NAMALWA (cell line): Measurements from ENCODE around the gene SYK.
A peak's percentile ranks its signal among the peaks of the same experiment; 100 is the strongest.

Experiments
- DNase-seq: peaks from one replicate; pipeline ENCODE4 v3.0.0-alpha.2; 2015; ENCODE audit warnings: low spot score

SYK gene

GRCh38 chr9:90851444-90851843 is 49.8 kb downstream of the SYK start:
- no peak for DNase-seq

DNA sequence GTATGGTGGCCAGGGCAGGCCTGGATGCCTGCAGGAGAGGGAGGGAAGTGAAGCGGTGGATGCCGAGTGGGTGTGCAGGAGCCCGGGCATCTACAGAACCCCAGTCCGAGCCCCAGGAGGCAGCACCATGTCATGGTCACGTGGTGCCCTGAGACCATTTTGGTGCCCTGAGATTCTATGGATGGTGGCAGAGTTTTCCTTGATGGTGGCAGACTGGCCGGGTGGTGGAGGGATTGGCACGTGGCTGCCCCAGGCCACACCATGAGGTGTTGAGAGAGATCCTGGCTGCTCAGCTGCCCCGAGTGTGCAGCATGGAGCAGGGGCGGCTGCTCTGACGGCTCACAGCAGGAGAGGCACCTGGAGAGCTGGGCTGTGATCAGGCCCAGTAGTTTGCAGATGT is 52.3 kb downstream of the SYK start:
- no peak for DNase-seq

DNA sequence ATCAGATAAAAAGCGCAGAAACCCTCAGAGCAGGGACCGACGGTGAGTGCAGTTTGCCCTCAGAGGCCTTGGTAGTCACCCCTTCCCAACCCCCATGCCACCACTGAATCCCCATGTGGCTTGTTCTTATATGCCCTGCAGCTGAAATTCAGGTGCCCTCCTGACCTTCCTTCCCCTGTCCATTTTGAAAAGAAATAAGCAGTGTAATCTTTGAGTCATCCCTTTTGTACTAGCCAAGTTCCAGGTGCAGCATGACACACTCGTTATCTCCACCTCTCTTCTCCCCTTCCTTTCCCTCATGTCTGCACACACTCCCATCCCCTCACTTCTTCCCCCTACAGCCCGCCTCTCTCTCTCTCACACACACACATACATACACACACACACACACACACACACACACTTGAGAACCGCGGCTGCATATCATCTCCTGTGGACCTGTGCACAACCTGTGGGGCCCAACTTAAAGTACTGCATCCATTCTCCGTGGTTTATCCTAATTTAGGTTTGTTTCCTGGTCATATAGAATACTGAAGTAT is 53.1 kb downstream of the SYK start:
- no peak for DNase-seq

DNA sequence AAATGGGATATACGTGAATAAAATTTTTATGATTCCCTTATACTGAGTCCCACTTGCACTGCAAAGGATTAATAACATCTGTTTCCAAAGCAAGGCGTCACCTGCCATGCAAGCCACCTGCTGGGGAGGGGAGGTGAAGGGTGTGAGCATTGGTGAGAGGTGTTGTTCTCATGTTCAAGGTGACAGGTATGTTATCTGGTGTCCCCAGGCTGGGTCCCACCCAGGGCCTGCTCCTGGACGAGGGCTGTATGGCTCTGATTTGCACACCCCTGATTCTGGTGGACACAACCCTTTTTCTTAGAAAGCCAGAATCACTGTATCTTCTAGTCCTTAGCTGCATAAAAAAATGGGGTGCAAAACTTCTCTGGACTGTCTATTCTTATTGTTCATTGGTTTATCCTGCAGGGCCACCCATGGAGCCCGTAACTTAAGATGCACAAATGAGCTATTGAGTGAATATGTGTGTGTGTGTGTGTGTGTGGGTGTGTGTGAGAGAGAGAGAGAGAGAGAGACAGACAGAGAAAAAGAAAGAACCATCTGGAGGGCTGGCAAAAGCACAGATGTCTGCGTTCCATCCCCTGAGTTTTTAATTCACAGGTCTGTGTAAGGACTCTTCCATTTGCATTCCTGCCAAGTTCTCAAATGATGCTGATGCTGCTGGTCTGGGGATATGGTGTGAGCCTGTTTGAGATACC is 53.7 kb downstream of the SYK start:
- no peak for DNase-seq

DNA sequence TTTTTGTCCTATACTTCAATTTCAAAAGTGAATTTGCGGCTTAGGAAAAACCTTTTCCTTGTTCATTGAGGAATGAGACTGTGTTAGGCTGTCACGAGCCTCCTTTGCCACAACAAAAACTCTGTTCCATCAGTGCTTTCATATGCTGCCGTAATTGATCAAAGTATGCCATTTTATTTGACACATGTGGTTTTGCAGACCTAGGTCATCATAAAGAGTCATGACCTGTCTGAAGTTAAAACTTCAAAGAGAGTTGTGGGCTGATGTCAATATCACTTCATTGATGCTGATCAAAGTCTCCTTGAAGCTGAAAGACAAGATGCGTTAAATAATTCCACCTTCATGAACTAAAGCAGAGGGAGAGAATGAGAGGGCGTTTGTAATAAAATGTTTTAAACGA is 55.5 kb downstream of the SYK start:
- no peak for DNase-seq

- DNase-seq = no peak
Observed at GRCh38 chr9:90857855-90858254, 56.2 kb downstream of the SYK start.

- DNase-seq = no peak
Observed at GRCh38 chr9:90858457-90858901, 56.9 kb downstream of the SYK start.

DNA sequence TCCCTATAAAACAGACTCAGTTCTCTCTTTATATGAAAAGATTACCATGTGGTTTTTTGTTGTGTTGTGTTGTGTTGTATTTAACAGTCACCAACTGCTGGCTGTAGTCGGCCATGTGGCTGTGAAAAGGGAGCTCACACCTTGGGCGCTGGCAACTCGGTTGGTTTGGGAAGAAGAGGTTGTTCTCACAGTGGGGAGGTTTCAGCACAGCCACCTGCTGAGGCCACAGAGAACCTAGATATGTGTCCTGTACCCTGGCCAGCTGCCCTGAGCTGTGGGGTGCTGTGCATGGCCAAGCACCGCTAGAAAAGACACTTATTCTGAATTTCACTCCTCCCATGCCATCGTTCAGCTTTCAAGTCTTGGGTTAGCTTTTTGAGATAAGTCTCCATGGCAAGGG is 58.8 kb downstream of the SYK start:
- DNase-seq = no peak

GRCh38 chr9:90860826-90861225 is 59.2 kb downstream of the SYK start:
- DNase-seq = no peak

- DNase-seq = no peak
Observed at GRCh38 chr9:90861380-90861779, 59.8 kb downstream of the SYK start.

DNA sequence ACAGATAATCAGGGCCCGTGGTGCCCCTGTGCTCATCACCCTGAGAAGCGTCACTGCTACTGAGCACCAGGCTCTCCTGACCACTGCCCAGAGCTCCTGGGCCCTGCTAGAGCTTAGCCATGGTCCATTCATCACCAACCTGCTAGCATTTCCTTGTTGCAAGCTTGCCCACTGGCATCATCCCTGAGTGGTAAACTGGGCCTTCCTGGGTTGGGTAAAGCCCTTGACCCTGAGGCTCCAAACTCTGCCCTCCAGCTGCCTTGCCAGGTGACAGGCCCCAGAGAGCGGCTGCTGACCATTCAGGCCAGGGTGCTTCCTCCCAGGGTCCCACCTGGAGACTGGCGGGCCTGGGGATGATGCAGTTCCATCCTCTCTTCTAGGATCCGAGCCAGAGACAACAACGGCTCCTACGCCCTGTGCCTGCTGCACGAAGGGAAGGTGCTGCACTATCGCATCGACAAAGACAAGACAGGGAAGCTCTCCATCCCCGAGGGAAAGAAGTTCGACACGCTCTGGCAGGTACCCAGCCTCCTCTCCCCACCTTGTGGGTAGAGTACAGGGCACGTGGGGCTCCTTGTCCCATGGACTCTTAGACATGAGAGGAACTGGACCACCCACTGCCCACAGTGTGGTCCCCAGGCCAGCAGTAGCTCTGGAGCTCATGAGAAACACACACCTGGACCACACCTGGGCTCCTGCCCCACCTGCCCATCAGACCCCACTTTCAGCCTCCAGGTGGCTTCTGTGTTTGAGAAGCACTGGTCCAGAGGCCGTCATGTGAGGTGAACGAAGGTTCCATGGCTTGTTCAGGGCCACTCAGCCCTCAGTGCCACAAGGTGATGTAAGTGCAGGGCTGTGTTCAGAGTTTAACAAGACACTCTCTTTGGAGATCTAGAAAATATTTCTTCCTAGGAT is 60.5 kb downstream of the SYK start:
- DNase-seq = no peak

DNA sequence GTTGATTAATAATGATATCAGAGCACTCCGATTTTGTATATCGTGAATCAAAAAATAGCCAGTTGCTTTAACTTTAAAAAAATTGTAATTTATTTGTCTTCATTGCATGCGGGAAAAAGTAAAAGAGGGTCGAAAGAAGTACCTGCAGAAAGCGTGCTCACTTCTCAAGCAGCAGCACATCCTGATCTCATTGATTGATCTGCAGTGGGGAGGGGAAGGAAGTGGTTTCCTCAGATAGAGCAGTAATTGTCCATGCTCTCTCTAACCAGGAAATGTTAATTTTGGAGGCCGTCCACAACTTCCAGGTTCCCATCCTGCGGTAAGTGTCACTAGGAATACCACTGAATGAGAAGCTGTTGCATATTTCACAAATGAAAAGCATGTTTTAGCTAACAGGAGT is 63.2 kb downstream of the SYK start:
- DNase-seq = no peak

DNA sequence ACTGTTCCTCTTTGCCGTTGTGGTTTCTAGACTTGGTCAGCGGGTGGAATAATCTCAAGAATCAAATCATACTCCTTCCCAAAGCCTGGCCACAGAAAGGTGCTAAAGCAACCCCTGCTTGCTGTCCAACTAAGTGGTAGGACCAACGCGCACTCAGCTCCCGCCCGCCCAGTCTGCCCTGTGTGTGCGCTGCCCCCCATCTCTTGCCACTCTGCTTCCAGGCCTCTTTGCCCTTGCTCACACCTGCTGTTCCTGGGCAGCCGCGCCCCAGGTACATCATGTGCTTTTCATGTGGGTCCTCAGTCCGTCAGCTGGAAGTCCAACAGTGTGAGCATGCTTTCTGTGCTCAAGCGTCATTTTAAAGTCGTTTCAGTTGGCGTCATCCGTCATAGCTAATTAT is 65.5 kb downstream of the SYK start:
- no peak for DNase-seq

DNA sequence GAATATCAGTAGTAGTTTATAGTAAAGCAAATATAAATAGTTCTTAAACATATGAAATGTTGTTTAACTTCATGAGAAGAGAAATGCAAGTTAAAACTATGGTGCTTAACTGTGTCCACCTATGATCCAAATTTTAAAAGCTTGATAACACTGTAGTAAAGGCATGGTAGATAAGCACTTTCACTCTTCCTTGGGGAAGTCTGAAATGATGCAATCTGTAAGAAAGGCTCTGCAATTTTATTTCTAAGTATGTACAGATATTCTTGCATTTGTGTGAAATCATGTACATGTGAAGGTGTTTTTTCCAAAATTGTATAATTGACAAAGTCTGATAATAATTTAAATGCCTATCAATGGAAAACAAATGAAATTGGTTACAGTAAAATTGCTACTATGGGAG is 66.9 kb downstream of the SYK start:
- no peak for DNase-seq

- DNase-seq = no peak
Observed at GRCh38 chr9:90869361-90869760, 67.7 kb downstream of the SYK start.

DNA sequence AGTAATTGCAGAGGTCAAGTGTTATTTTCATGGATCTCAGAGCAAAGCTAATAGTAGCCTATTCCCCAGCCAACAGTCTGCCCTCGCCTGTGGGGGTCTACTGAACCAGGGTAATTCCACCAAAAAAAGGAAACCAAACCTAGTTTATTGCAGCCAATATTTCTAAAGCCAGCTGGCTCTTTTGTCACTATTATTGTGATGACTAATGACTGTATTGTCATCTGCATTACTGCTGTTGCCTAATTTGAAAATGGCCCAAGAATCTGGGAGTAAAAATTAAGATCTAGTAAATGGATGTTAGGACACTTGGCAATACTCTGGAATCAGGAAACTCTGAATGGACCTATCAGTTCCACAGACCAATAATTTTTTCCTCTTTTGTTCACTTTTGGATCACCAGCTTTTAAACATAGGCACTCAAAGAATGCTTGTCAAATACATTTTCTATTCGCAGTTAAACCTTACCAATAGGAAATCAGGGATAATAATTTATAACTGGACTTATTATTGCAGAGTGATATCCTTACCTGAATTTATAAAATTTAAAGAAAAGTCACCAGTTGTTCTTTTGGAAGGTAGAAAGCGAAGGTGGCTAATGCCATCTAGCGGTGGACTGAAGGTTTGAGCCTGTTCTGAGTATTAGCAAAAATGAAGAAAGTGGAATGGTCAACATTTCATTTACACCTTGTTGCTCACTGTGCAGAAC is 69.2 kb downstream of the SYK start:
- DNase-seq = peak; percentile 74

- DNase-seq = no peak
Observed at GRCh38 chr9:90871327-90871935, 69.8 kb downstream of the SYK start.

DNA sequence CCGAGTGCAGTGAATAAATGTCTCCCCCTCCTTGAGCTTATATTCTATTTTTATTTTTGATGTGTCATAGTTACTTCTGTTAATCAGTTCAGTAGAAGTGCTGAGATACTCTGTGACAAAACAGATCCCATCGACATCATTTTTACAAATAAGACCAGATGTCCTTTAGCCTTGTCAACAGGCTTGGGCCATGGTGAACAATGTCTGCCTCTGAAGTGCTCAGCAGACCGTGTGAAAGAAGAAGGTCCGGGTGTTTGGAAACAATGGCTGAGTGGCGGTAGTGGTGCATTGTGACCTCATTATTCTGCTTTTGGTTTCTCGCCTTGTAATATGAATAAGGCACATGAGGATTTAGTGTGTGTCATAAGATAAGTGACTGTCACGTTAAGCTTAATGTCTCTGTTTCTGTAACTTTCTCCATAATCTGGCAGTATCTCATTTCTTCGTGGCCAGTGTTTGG is 71.2 kb downstream of the SYK start:
- DNase-seq = no peak

DNA sequence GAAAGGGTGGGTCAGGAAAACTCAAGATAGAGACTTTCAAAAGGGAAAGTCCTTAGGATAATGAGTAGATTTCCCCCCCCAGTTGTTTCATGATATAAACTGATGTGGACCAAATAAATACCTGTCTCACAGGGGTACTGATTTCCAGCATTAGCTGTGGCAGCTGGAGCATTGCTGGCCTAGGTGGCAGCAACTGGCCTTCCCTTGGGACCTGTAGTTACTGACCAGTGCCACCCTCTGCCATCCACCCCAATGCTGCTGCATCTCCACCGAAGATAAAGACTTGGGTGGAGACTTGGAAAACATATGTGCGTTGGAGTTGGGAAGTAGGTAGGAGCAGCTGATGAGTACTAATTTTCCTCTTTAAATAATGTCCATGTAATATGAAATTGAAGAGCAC is 71.8 kb downstream of the SYK start:
- DNase-seq = no peak

- no peak for DNase-seq
Observed at GRCh38 chr9:90874194-90874593, 72.6 kb downstream of the SYK start.

DNA sequence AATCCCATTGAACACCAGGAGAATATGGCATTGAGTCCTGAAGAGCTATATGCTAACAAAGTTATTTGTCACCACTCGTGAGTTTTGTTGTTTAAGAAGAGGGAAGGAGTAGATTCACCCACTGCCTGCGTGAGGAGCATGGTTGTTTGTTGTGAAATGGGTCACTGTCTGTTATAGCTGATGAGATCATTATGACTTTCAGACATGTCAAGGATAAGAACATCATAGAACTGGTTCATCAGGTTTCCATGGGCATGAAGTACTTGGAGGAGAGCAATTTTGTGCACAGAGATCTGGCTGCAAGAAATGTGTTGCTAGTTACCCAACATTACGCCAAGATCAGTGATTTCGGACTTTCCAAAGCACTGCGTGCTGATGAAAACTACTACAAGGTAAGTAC is 76.9 kb downstream of the SYK start:
- DNase-seq = no peak

DNA sequence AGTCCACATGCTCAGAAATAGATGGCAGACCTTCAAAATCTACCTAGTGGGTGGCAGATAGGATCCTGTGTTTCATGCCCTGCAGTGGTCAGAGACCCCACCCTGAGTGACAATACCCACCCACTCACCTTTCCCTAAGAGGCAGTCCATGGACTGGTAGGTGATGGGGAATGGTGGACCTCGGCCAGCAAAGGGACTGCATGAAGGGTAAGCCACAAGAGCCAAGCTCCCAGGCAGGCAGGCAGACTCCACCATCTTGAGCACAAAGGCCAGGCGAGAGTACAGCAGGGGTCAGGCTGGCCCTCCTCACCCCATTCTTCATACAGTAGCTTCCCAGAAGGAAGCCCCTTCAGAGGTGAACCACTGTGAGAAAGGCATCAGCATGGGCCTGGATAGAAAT is 78.4 kb downstream of the SYK start:
- DNase-seq = no peak
